Hepatocyte (in vitro differentiated cells): ENCODE measurements around the gene TMEM100. TPM values are rescaled to one million over a fixed set of nuclear protein-coding genes. Genes with fewer than 3 reads are reported as not detected.

Experiments used
- DNase-seq: peaks from one replicate; pipeline ENCODE4 v3.0.0-alpha.2; 2016; ENCODE audit warnings: low spot score
- H2AFZ ChIP-seq: fragments of 200-600 bp; sonication (generic); 2 replicates; pipeline ENCODE4 v1.6.0; 2016; ENCODE audit warnings: antibody characterized with exemption, mild to moderate bottlenecking
- H3K27ac ChIP-seq: fragments of 200-600 bp; sonication (generic); 2 replicates; pipeline ENCODE4 v1.5.1; 2016; ENCODE audit warnings: mild to moderate bottlenecking
- H3K27me3 ChIP-seq: fragments of 200-600 bp; sonication (generic); 2 replicates; pipeline ENCODE4 v1.6.1; 2016
- H3K36me3 ChIP-seq: fragments of 200-600 bp; sonication (generic); replicated peaks from 2 replicates; pipeline ENCODE4 v1.5.1; 2016; ENCODE audit warnings: low read depth; ENCODE audit not compliant: insufficient read depth
- H3K4me1 ChIP-seq: fragments of 200-600 bp; sonication (generic); 2 replicates; pipeline ENCODE4 v1.5.1; 2016; ENCODE audit warnings: mild to moderate bottlenecking, moderate library complexity; ENCODE audit not compliant: insufficient read depth
- H3K4me2 ChIP-seq: fragments of 200-600 bp; sonication (generic); 2 replicates; pipeline ENCODE4 v1.6.0; 2016
- H3K4me3 ChIP-seq: fragments of 200-600 bp; sonication (generic); 2 replicates; pipeline ENCODE4 v1.5.1; 2016; ENCODE audit warnings: mild to moderate bottlenecking
- H3K79me2 ChIP-seq: fragments of 200-600 bp; sonication (generic); 2 replicates; pipeline ENCODE4 v1.6.0; 2017; ENCODE audit warnings: mild to moderate bottlenecking
- H3K9me2 ChIP-seq: fragments of 200-600 bp; sonication (generic); replicated peaks from 2 replicates; pipeline ENCODE4 v1.6.0; 2017; ENCODE audit warnings: mild to moderate bottlenecking; ENCODE audit not compliant: insufficient read depth
- H3K9me3 ChIP-seq: fragments of 200-600 bp; sonication (generic); 2 replicates; pipeline ENCODE4 v1.5.1; 2016; ENCODE audit warnings: low read depth, mild to moderate bottlenecking
- H4K20me1 ChIP-seq: fragments of 200-600 bp; sonication (generic); 2 replicates; pipeline ENCODE4 v1.6.0; 2016; ENCODE audit warnings: mild to moderate bottlenecking; ENCODE audit not compliant: insufficient read depth, poor library complexity, severe bottlenecking
- EZH2 ChIP-seq: fragments of 200-600 bp; sonication (generic); IDR thresholded peaks from 2 replicates; pipeline ENCODE4 v1.6.1; 2016; ENCODE audit warnings: antibody characterized with exemption, mild to moderate bottlenecking, borderline replicate concordance
- EZH2phosphoT487 ChIP-seq: fragments of 200-600 bp; sonication (generic); IDR thresholded peaks from one replicate; pipeline ENCODE4 v1.6.1; 2018; ENCODE audit warnings: antibody characterized with exemption, mild to moderate bottlenecking, low read depth, moderate library complexity; ENCODE audit not compliant: unreplicated experiment, severe bottlenecking
- WGBS: methylation state at CpG from one replicate; pipeline ENCODE4 v1.1.6; 2016; ENCODE audit warnings: low lambda C conversion rate; ENCODE audit errors: missing lambda C conversion rate; 5-methylcytosine and 5-hydroxymethylcytosine counted together
- polyA plus RNA-seq: library from polyadenylated mRNA; unstranded; fragments of >200 nt; fragmentation: Nextera tagmentation; extraction: Ambion mirVana; gene quantifications from 2 replicates; pipeline ENCODE4 v1.2.1, GENCODE V29; 2016
- total RNA-seq: library from RNA; depleted of rRNA; stranded (reverse); fragments of >200 nt; gene quantifications from 2 replicates; pipeline ENCODE4 v1.2.3, GENCODE V29; 2014
- TF ChIP-seq, protein P1 (sequence below): fragments of 200-600 bp; sonication (generic); IDR thresholded peaks from 2 replicates; pipeline ENCODE4 v1.5.1; 2016; ENCODE audit warnings: antibody characterized with exemption, mild to moderate bottlenecking; ENCODE audit not compliant: poor library complexity

TMEM100 gene
- total and polyA plus RNA-seq, 2 experiments from 2014 or later, result 9.3 to 18.5 TPM

DNA sequence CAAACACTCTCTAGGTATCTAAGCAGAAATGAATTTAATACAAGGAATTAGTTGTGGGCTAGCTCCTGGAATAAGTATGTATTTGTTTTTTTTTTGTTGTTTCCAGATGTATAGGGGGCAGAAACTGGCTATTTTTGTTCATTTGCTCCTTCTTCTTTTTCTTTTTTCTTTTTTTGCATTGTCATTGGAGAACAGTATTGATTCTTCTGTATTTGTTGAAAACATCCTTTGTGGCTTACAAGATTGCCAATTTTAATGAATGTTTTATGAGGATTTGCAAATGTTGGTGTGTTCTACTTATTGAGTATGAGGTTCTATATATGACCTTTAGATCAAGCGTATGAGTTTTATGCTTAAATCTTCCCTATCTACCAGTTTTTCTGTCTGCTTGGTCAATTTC, 22.6 kb upstream of the TMEM100 start:
- no peak overlapping the region for H3K4me2 ChIP-seq
- no peaks in the 10 kb centered on the region for H3K9me3 ChIP-seq
- H3K27me3 ChIP-seq, result no peaks in the 10 kb centered on the region
- no peaks in the 10 kb centered on the region for H3K36me3 ChIP-seq
- H3K4me1 ChIP-seq, result no peaks in the 10 kb centered on the region
- no peak overlapping the region for H3K27ac ChIP-seq
- WGBS, result 100% methylated on average over 1 of the region's 1 CpG
- H3K4me3 ChIP-seq, result no peak overlapping the region
- H3K79me2 ChIP-seq, result no peaks in the 10 kb centered on the region
- TF ChIP-seq EZH2phosphoT487 (no peak), EZH2 (no peak)
- TF ChIP-seq, protein P1, sequence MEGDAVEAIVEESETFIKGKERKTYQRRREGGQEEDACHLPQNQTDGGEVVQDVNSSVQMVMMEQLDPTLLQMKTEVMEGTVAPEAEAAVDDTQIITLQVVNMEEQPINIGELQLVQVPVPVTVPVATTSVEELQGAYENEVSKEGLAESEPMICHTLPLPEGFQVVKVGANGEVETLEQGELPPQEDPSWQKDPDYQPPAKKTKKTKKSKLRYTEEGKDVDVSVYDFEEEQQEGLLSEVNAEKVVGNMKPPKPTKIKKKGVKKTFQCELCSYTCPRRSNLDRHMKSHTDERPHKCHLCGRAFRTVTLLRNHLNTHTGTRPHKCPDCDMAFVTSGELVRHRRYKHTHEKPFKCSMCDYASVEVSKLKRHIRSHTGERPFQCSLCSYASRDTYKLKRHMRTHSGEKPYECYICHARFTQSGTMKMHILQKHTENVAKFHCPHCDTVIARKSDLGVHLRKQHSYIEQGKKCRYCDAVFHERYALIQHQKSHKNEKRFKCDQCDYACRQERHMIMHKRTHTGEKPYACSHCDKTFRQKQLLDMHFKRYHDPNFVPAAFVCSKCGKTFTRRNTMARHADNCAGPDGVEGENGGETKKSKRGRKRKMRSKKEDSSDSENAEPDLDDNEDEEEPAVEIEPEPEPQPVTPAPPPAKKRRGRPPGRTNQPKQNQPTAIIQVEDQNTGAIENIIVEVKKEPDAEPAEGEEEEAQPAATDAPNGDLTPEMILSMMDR, result no peak
- DNase-seq, result no peak
- H4K20me1 ChIP-seq, result no peaks in the 10 kb centered on the region
- no peak overlapping the region for H2AFZ ChIP-seq
- no peaks in the 10 kb centered on the region for H3K9me2 ChIP-seq

DNA sequence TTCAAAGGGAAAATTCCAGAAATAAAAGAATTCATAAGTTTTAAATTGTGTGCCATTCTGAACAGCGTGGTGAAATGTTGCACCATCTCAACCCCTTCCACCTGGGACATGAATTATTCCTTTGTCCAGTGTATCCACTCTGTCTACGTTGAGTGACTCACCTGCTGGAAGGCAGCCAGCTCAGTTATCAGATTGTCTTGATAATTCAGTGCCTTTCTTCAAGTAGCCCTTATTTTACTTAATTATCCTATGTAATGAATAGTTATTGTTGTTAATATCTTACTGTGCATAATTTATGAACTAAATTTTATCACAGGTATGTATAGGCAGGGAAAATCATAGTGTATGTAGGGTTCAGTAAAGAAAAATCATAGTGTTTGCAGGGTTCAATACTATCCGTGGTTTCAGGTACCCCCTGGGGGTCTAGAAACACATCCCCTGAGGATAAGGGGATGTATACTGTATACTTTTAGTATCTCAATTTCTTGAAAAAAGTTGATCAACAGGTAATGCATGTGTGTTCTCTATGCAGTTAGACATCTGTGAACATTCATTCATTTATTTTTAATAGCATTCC, 20.5 kb upstream of the TMEM100 start:
- no peaks in the 10 kb centered on the region for H3K4me1 ChIP-seq
- H3K9me3 ChIP-seq, result no peaks in the 10 kb centered on the region
- no peaks in the 10 kb centered on the region for H4K20me1 ChIP-seq
- H3K36me3 ChIP-seq, result no peaks in the 10 kb centered on the region
- TF ChIP-seq, protein P1, result no peak
- TF ChIP-seq EZH2phosphoT487 (no peak), EZH2 (no peak)
- no peak overlapping the region for H3K4me2 ChIP-seq
- 58% methylated on average over 3 of the region's 3 CpGs for WGBS
- no peak overlapping the region for H3K27ac ChIP-seq
- peak; percentile 72 for DNase-seq
- no peaks in the 10 kb centered on the region for H3K27me3 ChIP-seq
- H3K4me3 ChIP-seq, result no peak overlapping the region
- H3K9me2 ChIP-seq, result no peaks in the 10 kb centered on the region
- no peaks in the 10 kb centered on the region for H3K79me2 ChIP-seq
- H2AFZ ChIP-seq, result no peak overlapping the region

DNA sequence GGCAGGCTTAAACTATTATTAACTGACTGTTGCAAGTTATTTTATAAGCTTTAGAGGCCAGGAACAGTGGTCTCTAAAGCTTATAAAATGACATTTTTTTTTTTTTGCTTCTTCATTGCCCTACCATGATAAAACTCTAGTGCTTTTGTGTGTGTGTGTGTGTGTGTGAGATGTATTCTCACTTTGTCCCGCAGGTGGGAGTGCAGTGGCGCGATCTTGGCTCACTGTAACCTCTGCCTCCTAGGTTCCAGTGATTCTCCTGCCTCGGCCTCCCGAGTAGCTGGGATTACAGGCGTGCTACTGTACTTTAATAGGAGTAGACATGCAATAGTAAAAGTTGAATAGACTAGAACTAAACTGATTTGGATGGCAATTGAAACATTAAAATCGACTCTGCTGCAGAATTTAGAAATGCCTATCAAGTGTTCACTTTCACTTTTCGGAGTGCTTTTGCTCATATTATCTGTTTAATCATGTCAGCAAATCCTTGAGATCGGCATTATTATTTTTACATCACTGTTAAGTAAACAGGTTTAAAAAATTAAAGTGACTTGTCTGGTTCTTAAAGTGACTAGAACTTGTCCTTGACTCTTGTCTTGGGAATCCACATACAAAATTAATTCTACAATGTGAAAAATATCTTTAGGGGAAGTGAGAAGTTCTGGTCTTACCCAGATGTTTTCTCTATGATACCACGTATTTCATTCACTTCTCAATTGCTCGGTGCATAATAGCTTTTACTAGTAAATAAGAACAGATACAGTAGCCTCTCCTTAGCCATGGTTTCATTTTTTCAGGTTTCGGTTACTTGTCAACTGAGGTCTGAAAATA, 19.8 kb upstream of the TMEM100 start:
- H4K20me1 ChIP-seq, result no peaks in the 10 kb centered on the region
- H3K27me3 ChIP-seq, result no peaks in the 10 kb centered on the region
- H3K79me2 ChIP-seq, result no peaks in the 10 kb centered on the region
- no peaks in the 10 kb centered on the region for H3K36me3 ChIP-seq
- no peak overlapping the region for H2AFZ ChIP-seq
- no peak overlapping the region for H3K27ac ChIP-seq
- no peak overlapping the region for H3K4me2 ChIP-seq
- 81% methylated on average over 12 of the region's 12 CpGs for WGBS
- no peaks in the 10 kb centered on the region for H3K9me2 ChIP-seq
- H3K4me1 ChIP-seq, result no peaks in the 10 kb centered on the region
- H3K9me3 ChIP-seq, result no peaks in the 10 kb centered on the region
- no peak for DNase-seq
- TF ChIP-seq, protein P1, result no peak
- TF ChIP-seq EZH2 (no peak), EZH2phosphoT487 (no peak)
- H3K4me3 ChIP-seq, result no peak overlapping the region
